Muscle of leg (tissue), 11 donors: ENCODE results near the gene CCDC174. TPM values are rescaled to one million over a fixed set of nuclear protein-coding genes. Genes with fewer than 3 reads are reported as not detected.

Source experiments
- DNase-seq: peaks from one replicate; pipeline ENCODE4 v3.0.0; 2013
- H3K27ac ChIP-seq: one replicate; pipeline ENCODE4 v1.5.1; 2013; ENCODE audit warnings: mild to moderate bottlenecking, low read length, control low read depth
- H3K27me3 ChIP-seq: one replicate; pipeline ENCODE4 v1.6.1; 2013; ENCODE audit warnings: low read length; ENCODE audit not compliant: control insufficient read depth, insufficient read depth
- H3K36me3 ChIP-seq: one replicate; pipeline ENCODE4 v1.6.1; 2013; ENCODE audit warnings: low read length; ENCODE audit not compliant: control insufficient read depth, insufficient read depth
- H3K4me1 ChIP-seq: one replicate; pipeline ENCODE4 v1.6.1; 2013; ENCODE audit warnings: low read length; ENCODE audit not compliant: control insufficient read depth, insufficient read depth
- H3K4me3 ChIP-seq: one replicate; pipeline ENCODE4 v1.5.1; 2013; ENCODE audit warnings: low read length, control low read depth
- H3K9me3 ChIP-seq: replicated peaks from 2 replicates; pipeline ENCODE4 v1.6.1; 2013; ENCODE audit warnings: low read depth, low read length; ENCODE audit not compliant: control insufficient read depth
- WGBS: methylation state at CpG from one replicate; pipeline ENCODE4 v1.1.5; 2013; ENCODE audit warnings: missing lambda C conversion rate; ENCODE audit not compliant: insufficient coverage; 5-methylcytosine and 5-hydroxymethylcytosine counted together
- polyA plus RNA-seq, 8 donors: library from polyadenylated mRNA; unstranded; fragments of 120-200 nt; gene quantifications; one replicate each; pipeline versions ENCODE4 v1.2.1 to v1.2.3, GENCODE V29; 2013; ENCODE audit warnings: inconsistent platforms in 1 of 8, low replicate concordance in 1 of 8; ENCODE audit not compliant: insufficient read length in 8 of 8, insufficient read depth in 1 of 8
- total RNA-seq: library from RNA; stranded (reverse); fragments of 120-200 nt; gene quantifications from one replicate; pipeline ENCODE4 v1.2.4, GENCODE V29; 2013

CCDC174 gene
- total and polyA plus RNA-seq, 9 donors: 14.8 to 21.0 (median 17.4) TPM

DNA sequence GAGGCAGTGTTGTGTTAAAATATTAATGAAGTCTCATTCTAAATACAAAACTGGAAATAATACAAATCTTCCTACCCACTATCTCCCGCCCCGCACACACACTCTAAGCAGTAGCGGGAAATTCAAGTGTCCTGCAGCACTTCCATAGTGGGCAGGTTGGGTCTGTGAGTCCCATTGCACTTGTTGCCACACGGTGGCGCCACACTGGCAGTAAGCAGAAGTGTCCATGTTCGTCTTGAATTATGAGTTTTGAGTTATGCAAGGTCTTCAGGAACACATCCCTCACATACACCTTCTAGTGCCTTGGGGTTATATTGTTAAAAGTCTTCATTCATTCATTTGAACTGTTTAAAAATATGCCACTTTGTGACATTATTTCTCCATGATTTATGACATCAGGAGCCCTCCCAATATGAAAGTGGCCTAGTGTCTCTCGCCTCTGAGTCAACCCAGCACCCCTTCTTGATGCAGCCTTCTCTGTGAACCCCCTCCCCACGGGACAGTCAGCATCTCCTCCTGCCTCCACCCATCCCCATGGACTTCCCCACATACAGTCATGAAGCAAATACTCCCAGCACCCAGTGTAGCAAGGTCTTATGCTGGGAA lies 17.6 kb upstream of the CCDC174 start:
- Histone ChIP-seq H3K4me3 (no peak overlapping the region), H3K27ac (no peak overlapping the region), H3K36me3 (no peaks in the 10 kb centered on the region), H3K4me1 (no peaks in the 10 kb centered on the region), H3K9me3 (no peaks in the 10 kb centered on the region), H3K27me3 (peaks cover 18% of the 10 kb centered on the region)
- no peak for DNase-seq
- 39% methylated on average over 3 of the region's 8 CpGs for WGBS

DNA sequence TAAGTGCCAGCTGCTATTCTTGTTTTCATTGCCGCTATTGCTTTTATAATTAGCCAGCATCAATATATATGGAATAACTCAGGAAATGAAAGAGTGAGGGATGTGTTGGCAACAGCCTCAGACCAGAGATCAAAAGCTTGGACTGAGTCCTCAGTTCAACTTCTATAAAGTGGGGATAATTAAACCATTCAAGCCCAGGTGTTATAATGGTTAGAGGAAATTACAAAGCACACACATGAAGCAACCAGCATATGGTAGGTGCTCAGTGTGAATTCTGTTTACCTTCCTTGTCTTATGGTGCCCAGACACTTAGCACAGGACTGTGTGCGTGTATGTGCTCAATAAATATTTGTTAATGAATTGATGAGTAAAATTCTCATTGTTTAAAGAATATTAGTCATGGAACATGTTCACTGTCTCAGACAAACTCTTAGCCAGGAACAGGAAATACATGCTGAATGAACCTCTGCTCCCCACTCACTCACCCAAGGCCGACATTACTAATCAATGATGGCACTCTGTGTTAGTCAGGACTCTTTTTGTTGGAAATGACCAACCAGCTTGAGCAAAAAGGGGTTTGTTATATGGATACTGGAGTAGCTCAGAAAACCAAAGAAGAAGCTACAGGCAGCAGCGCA lies 16.7 kb upstream of the CCDC174 start:
- Histone ChIP-seq H3K9me3 (no peaks in the 10 kb centered on the region), H3K4me3 (no peak overlapping the region), H3K4me1 (no peaks in the 10 kb centered on the region), H3K27ac (no peak overlapping the region), H3K27me3 (peaks cover 20% of the 10 kb centered on the region), H3K36me3 (no peaks in the 10 kb centered on the region)
- no peak for DNase-seq
- no CpG with 5 or more reads among the region's 4 CpGs for WGBS

DNA sequence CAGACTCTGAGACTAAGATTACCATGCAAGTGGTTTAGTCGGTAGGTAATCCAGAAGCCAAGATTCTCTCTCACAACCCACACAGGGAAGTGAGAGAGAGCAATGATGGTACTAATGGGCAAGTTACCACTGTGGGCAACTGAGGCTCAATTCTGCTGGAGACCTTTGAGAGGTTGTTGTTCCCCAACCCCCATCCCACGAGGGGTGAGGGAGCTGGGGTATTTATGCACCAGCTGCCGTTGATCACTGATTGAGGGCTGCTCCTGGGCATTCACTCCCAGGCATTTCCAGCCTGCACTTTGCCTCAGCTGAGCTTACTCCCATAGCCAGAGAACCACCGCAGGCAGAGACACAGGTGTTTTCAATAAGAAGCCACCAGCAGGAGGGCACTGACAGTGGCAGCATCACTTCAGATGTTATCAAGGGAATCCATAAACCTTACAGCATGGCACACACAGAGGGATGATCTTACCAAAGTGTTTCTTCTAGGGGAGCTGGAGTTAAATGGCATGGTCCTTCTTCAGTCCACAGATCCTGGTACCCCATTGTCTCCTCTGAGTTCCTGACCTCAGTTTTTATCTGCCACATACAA lies 15.0 kb upstream of the CCDC174 start:
- Histone ChIP-seq H3K27me3 (peaks cover 32% of the 10 kb centered on the region), H3K4me1 (no peaks in the 10 kb centered on the region), H3K27ac (no peak overlapping the region), H3K36me3 (no peaks in the 10 kb centered on the region), H3K9me3 (no peaks in the 10 kb centered on the region), H3K4me3 (no peak overlapping the region)
- 83% methylated on average over 2 of the region's 4 CpGs for WGBS
- DNase-seq: no peak

DNA sequence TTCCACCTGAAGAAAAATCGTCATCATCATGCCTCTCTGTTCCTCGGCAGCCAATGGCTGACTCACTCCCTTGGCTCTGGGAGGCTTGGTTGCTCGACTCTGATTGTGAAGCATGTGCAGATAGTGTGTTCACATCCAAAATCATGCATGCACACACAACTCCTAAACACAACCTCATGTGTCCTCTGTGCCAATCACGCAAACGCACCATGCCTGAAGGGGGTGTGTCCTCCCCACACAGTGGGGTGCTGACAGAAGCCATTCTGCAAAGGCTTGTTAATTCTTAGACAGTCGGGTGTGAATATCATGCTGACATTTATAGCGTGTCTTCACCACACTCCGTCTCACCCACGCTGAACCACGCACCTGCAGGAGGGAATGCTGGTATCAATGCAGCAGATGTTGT lies 11.4 kb upstream of the CCDC174 start:
- Histone ChIP-seq H3K36me3 (no peaks in the 10 kb centered on the region), H3K4me1 (no peaks in the 10 kb centered on the region), H3K4me3 (no peak overlapping the region), H3K27me3 (peaks cover 40% of the 10 kb centered on the region), H3K9me3 (no peaks in the 10 kb centered on the region), H3K27ac (no peak overlapping the region)
- DNase-seq: no peak
- WGBS: 83% methylated on average over 2 of the region's 10 CpGs

DNA sequence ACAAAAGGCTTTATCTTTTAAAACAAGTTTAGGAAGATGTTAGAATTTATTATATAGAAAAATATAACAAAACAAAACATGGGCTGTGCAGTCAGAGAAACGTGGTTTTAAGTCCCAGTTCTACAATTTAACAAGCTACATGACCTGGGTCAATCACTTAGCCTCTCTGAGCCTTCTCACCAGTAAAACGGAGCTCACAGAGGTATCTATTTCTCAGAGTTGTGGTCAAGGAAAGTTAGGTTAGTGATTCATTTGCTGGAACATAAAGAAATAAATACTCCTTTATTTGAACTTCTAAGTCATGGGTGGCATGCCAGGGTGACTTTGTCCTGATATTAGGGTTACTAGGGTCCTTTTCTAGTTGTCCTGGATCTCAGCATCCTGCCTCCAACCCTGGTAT lies 10.8 kb upstream of the CCDC174 start:
- no CpG with 5 or more reads among the region's 2 CpGs for WGBS
- Histone ChIP-seq H3K27me3 (peaks cover 35% of the 10 kb centered on the region), H3K4me3 (no peak overlapping the region), H3K4me1 (no peaks in the 10 kb centered on the region), H3K27ac (no peak overlapping the region), H3K36me3 (no peaks in the 10 kb centered on the region), H3K9me3 (no peaks in the 10 kb centered on the region)
- DNase-seq: no peak

DNA sequence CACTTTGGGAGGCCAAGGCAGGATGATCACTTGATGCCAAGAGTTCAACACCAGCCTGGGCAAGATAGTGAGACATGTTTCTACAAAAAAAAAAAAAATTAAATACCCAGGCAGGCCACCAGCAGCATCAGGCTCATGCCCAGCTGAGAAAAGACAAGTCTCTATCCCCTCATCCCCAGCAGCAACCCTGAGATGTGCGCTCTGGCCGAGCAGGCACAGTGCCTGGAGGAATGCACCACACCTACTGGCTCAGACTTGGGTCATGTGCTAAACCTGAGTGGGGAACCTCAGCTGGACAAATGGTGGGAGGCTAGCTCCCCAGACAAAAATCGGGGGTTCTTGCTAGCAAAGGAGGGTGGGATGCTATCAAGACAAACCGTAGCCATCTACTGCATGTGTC lies 10.2 kb upstream of the CCDC174 start:
- WGBS: 83% methylated on average over 4 of the region's 4 CpGs
- DNase-seq: no peak
- Histone ChIP-seq H3K36me3 (no peaks in the 10 kb centered on the region), H3K4me3 (no peak overlapping the region), H3K27me3 (peaks cover 31% of the 10 kb centered on the region), H3K4me1 (no peaks in the 10 kb centered on the region), H3K27ac (no peak overlapping the region), H3K9me3 (no peaks in the 10 kb centered on the region)

DNA sequence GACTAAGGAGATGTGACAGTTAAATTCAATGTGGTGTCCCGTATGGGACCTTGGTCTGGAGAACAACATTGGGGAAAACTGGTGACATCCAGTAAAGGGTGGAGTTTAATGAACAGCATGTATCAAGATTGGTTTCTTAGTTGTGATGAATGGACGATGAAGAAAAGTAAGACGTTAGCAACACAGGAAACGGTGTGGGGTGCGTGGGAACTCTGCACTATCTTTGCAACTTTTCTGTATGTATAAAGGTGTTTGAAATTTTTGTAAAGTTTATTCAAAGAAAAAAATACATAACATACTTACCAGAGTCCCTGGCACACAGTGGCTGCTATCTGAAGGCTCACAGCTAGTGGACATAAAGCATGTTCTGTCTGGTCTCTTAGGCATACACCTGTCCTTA lies 6.1 kb upstream of the CCDC174 start:
- no peaks in the 10 kb centered on the region for H3K4me1 ChIP-seq
- peaks cover 28% of the 10 kb centered on the region for H3K27me3 ChIP-seq
- H3K9me3 ChIP-seq: no peaks in the 10 kb centered on the region
- no peak overlapping the region for H3K4me3 ChIP-seq
- no peak overlapping the region for H3K27ac ChIP-seq
- 91% methylated on average over 3 of the region's 5 CpGs for WGBS
- no peak for DNase-seq
- no peaks in the 10 kb centered on the region for H3K36me3 ChIP-seq

DNA sequence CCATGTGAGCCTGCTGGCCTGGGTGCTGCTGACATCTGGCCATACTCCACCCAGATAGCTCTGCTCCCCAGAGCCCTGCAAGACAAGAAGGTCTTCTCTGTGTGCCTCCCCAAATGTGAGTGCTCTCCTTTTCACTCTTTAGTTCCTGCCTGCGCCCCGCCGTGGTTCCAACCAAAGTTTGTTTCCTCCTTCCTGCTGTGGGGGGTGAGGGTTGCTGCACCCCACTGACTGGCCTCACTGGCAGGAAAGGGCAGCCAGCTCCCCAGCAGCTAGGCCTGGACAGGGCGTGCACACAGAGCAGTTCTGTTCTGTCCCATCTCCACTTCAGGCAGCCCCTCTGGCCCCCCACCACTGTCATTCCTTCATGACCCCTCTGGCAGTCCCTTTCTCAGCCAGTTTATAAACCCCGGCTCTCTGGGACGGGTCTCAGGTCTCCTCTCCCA lies 5.4 kb upstream of the CCDC174 start:
- Histone ChIP-seq H3K4me1 (no peaks in the 10 kb centered on the region), H3K27ac (no peak overlapping the region), H3K4me3 (no peak overlapping the region), H3K36me3 (no peaks in the 10 kb centered on the region), H3K27me3 (peaks cover 26% of the 10 kb centered on the region), H3K9me3 (no peaks in the 10 kb centered on the region)
- no peak for DNase-seq
- WGBS: 88% methylated on average over 3 of the region's 6 CpGs

DNA sequence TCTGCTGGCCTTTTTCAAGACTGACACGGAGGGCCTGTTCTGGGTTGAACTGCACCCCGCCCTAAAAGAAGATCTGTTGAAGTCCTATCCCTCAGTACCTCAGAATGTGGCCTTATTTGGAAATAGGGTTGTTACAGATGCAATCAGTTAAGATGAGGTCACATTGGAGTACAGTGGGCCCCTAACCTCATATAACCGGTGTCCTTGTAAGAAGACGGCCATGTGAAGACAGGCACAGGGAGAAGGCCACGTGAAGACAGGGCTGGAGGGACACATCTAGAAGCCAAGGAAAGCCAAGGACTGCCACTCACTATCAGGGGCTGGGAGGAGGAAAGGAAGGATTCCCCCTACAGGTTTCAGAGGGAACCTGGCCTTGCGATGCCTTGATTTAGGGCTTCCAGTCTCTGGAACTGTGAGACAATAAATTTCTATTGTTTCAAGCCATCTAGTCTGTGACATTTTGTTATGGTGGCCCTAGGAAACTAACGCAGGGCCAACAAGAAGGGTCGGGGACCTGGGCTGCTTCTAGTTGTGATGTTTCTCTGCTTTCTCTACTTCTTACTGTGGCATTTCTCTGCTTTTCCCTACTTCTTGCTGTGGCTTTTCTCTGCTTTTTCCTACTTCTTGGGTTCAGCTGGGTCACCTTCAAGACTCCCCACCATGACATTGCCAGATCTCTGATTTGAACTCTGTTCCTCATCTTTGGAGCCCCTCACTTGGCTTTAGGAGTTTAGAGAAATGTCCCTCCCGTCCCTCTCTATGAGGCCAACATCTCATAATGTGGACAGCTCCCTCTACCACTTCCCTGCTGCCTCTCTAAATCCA lies 4.8 kb upstream of the CCDC174 start:
- no peaks in the 10 kb centered on the region for H3K4me1 ChIP-seq
- no peaks in the 10 kb centered on the region for H3K36me3 ChIP-seq
- 65% methylated on average over 5 of the region's 9 CpGs for WGBS
- H3K4me3 ChIP-seq: no peak overlapping the region
- H3K9me3 ChIP-seq: no peaks in the 10 kb centered on the region
- peaks cover 22% of the 10 kb centered on the region for H3K27me3 ChIP-seq
- no peak overlapping the region for H3K27ac ChIP-seq
- no peak for DNase-seq
